ENCODE measurements around the gene TMEM271. TPM values are rescaled to one million over a fixed set of nuclear protein-coding genes. Genes with fewer than 3 reads are reported as not detected.

The TMEM271 gene
- total RNA-seq, 2 donors from 2014 or later: not detected

DNA sequence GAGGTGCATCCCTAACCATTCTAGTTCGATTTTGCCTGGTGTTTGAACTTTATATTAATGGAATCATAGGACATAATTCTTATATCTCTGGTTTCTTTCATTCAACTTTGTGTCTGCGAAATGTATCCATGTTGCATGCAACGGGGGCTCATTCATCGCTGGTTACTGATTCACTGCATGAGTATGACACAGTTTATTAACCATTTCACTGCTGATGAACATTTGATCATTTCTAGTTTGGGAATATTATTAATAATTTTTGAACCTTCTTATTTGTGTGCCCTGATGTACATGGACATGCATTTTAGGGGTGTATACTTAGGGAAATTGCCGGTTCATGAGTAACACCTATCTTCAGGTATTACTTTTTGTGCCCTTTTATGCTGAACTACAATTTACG is 5.1 kb upstream of the TMEM271 start:
- Mint-ChIP-seq H3K4me3 (no peak overlapping the region), H3K36me3 (ENCODE audit: low read depth) (no peaks in the 10 kb centered on the region), H3K27me3 (ENCODE audit: insufficient read depth) (peaks cover 67% of the 10 kb centered on the region), H3K9me3 (peaks cover 9% of the 10 kb centered on the region), H3K4me1 (peaks cover 9% of the 10 kb centered on the region), H3K27ac (no peak overlapping the region)
- Histone ChIP-seq H3K9ac (ENCODE audit: extremely low read depth, low read length, poor library complexity, severe bottlenecking) (no peak overlapping the region), H3K4me1 (ENCODE audit: control insufficient read depth, insufficient read depth, low read length) (peaks cover 7% of the 10 kb centered on the region), H3K9me3 (ENCODE audit: control insufficient read depth, low read length) (peaks cover 6% of the 10 kb centered on the region), H3K27me3 (ENCODE audit: control insufficient read depth, insufficient read depth, low read length, poor library complexity, severe bottlenecking) (peaks cover 61% of the 10 kb centered on the region), H3K36me3 (ENCODE audit: control insufficient read depth, insufficient read depth, low read length) (no peaks in the 10 kb centered on the region), H3K4me3 (ENCODE audit: low read length) (no peak overlapping the region), H3K27ac (ENCODE audit: low read depth, low read length) (no peak overlapping the region)
- 80 to 100% methylated on average over 1 to 6 of the region's 6 CpGs for WGBS, 2 experiments (ENCODE audit: insufficient coverage in 1 of 2, insufficient read length in 1 of 2)
- no peak for DNase-seq
- TF ChIP-seq, protein P1, sequence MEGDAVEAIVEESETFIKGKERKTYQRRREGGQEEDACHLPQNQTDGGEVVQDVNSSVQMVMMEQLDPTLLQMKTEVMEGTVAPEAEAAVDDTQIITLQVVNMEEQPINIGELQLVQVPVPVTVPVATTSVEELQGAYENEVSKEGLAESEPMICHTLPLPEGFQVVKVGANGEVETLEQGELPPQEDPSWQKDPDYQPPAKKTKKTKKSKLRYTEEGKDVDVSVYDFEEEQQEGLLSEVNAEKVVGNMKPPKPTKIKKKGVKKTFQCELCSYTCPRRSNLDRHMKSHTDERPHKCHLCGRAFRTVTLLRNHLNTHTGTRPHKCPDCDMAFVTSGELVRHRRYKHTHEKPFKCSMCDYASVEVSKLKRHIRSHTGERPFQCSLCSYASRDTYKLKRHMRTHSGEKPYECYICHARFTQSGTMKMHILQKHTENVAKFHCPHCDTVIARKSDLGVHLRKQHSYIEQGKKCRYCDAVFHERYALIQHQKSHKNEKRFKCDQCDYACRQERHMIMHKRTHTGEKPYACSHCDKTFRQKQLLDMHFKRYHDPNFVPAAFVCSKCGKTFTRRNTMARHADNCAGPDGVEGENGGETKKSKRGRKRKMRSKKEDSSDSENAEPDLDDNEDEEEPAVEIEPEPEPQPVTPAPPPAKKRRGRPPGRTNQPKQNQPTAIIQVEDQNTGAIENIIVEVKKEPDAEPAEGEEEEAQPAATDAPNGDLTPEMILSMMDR (conservative IDR thresholded peaks at IDR 0.05): no peak

DNA sequence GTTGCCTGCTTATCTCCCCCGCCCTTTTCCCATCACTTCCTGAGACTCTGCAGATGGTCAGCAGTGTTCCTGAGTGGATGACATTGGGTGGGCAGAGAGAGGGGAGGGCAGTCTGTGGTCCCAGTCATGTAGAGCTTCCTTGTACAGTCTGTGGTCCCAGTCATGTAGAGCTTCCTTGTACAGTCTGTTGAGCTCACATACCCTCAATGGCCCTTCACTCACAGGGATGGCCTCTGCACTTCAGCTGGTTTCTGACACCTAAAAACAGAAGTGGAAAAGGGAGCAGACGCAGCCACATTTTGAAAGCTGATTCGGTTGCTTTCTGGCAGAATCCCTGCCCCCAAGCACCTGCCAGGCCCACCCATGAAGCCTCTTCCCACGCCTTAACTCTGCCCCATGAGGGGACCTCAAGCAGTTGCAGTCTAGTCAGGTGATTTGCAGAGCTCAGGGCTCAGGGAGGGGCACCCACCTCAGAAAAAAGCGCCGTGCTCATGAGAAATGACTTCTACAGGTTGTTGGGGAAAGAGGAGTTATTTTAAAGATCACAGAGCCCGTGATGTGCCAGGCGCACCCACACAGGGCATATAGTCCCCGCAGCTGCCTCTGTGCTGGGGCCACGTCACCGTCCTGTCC is 3.6 kb upstream of the TMEM271 start:
- DNase-seq: no peak
- peaks cover 70% of the 10 kb centered on the region for H3K27me3 ChIP-seq (ENCODE audit: control insufficient read depth, insufficient read depth, low read length, poor library complexity, severe bottlenecking)
- H3K4me3 ChIP-seq (ENCODE audit: low read length): no peak overlapping the region
- no peak overlapping the region for H3K4me3 Mint-ChIP-seq
- H3K27me3 Mint-ChIP-seq (ENCODE audit: insufficient read depth): peaks cover 67% of the 10 kb centered on the region
- 72 to 73% methylated on average over 8 to 10 of the region's 11 CpGs for WGBS, 2 experiments (ENCODE audit: insufficient coverage in 1 of 2, insufficient read length in 1 of 2)
- no peaks in the 10 kb centered on the region for H3K36me3 ChIP-seq (ENCODE audit: control insufficient read depth, insufficient read depth, low read length)
- TF ChIP-seq, protein P1 (conservative IDR thresholded peaks at IDR 0.05): no peak
- no peak overlapping the region for H3K27ac ChIP-seq (ENCODE audit: low read depth, low read length)
- H3K9ac ChIP-seq (ENCODE audit: extremely low read depth, low read length, poor library complexity, severe bottlenecking): no peak overlapping the region
- H3K4me1 ChIP-seq (ENCODE audit: control insufficient read depth, insufficient read depth, low read length): peaks cover 7% of the 10 kb centered on the region
- H3K9me3 ChIP-seq (ENCODE audit: control insufficient read depth, low read length): peaks cover 6% of the 10 kb centered on the region
- H3K4me1 Mint-ChIP-seq: peaks cover 9% of the 10 kb centered on the region
- no peaks in the 10 kb centered on the region for H3K36me3 Mint-ChIP-seq (ENCODE audit: low read depth)
- H3K9me3 Mint-ChIP-seq: peaks cover 9% of the 10 kb centered on the region
- no peak overlapping the region for H3K27ac Mint-ChIP-seq

DNA sequence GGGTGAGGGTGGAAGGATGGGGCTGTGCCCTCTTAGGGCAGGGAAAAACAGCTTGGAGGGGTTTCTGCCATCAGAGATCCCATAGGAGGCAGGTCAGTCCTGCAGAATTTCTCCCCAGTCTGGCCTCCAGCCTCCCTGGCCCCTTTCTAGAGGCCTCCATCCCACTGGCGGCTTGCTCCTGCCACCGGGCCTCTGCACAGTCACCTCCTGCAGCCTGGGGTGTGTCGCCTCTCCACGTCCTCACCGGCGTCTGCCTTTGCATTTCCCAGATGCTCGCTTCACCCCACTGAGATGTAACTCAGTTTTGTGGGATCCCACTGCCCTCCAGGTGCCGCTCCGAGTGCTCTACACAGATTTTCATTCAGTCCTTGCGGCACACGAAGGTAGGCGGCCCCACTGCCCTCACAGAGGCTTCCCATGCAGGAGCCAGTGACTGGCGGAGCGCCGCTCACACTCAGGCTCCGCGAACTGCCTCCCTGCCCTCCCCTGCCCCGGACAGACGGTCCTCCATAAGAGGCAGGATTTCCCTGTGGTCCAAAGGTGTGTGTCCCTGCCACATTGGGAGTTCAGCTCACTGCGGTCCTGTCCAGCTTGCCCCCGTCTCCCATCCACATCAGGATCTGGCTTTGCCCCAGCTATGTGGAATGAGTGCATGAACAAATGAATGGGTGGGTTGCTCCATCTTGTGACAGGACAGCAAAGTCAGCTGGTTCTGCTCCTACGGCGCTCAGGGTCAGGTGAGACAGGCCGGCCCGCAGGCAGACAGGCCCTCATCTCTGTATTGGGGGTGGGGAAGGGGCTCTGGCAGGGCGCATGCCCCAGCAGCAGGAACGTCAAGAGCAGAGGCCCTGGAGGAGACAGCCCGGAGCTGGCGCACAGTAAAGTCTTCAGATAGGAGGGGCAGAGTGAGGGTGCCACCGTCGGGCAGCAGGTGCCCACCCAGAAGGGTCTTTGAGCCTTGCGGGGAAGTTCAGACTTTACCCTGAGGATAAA is 2.7 kb upstream of the TMEM271 start:
- H3K27ac Mint-ChIP-seq: no peak overlapping the region
- TF ChIP-seq, protein P1 (conservative IDR thresholded peaks at IDR 0.05): no peak
- H3K27ac ChIP-seq (ENCODE audit: low read depth, low read length): no peak overlapping the region
- peaks cover 2% of the 10 kb centered on the region for H3K9me3 Mint-ChIP-seq
- H3K9me3 ChIP-seq (ENCODE audit: control insufficient read depth, low read length): peaks cover under 1% of the 10 kb centered on the region
- H3K27me3 ChIP-seq (ENCODE audit: control insufficient read depth, insufficient read depth, low read length, poor library complexity, severe bottlenecking): peaks cover 79% of the 10 kb centered on the region
- no peak for DNase-seq
- WGBS, 2 experiments (ENCODE audit: insufficient coverage in 1 of 2, insufficient read length in 1 of 2): 74 to 80% methylated on average over 17 to 32 of the region's 32 CpGs
- H3K4me1 Mint-ChIP-seq: peaks cover 9% of the 10 kb centered on the region
- H3K36me3 Mint-ChIP-seq (ENCODE audit: low read depth): no peaks in the 10 kb centered on the region
- peaks cover 69% of the 10 kb centered on the region for H3K27me3 Mint-ChIP-seq (ENCODE audit: insufficient read depth)
- no peak overlapping the region for H3K4me3 ChIP-seq (ENCODE audit: low read length)
- H3K36me3 ChIP-seq (ENCODE audit: control insufficient read depth, insufficient read depth, low read length): no peaks in the 10 kb centered on the region
- H3K9ac ChIP-seq (ENCODE audit: extremely low read depth, low read length, poor library complexity, severe bottlenecking): no peak overlapping the region
- H3K4me1 ChIP-seq (ENCODE audit: control insufficient read depth, insufficient read depth, low read length): peaks cover 7% of the 10 kb centered on the region
- no peak overlapping the region for H3K4me3 Mint-ChIP-seq
